ENCODE measurements around the gene GSE1.

DNA sequence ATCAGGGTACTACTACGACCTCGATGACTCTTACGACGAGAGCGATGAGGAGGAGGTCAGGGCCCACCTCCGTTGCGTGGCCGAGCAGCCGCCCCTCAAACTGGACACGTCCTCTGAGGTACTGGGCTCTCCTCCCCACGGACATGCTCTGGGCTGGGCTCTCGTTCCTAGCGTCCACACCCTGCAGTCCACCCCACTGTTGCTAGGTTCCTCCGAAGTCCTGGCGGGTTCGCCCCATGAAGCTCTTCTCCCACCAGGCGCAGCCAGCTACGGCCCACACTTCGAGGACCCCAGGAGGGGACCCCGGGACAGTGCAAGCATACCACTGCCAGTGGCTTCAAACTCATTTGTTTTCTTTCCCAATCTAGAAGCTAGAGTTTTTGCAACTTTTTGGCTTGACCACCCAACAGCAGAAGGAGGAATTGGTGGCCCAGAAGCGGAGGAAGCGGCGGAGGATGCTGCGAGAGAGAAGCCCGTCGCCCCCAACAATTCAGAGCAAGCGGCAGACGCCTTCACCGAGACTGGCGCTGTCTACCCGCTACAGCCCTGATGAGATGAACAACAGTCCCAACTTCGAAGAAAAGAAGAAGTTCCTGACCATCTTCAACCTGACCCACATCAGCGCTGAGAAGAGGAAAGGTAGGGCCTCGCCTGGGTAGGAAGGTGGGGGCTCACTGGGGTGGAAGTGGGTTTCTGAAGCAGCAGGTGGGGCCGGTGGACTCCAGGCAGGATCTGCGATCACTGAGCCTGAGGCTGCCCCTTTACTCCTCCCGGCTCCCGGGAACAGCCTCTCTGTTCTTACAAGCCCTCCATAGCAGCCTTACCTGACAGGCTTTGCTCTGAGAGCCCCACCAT lies 50.1 kb downstream of the GSE1 start:
- TF ChIP-seq POLR2AphosphoS5 (IDR thresholded peaks at IDR 0.05; ENCODE audit: low read depth, low read length): no peak
- TF ChIP-seq, protein P1, sequence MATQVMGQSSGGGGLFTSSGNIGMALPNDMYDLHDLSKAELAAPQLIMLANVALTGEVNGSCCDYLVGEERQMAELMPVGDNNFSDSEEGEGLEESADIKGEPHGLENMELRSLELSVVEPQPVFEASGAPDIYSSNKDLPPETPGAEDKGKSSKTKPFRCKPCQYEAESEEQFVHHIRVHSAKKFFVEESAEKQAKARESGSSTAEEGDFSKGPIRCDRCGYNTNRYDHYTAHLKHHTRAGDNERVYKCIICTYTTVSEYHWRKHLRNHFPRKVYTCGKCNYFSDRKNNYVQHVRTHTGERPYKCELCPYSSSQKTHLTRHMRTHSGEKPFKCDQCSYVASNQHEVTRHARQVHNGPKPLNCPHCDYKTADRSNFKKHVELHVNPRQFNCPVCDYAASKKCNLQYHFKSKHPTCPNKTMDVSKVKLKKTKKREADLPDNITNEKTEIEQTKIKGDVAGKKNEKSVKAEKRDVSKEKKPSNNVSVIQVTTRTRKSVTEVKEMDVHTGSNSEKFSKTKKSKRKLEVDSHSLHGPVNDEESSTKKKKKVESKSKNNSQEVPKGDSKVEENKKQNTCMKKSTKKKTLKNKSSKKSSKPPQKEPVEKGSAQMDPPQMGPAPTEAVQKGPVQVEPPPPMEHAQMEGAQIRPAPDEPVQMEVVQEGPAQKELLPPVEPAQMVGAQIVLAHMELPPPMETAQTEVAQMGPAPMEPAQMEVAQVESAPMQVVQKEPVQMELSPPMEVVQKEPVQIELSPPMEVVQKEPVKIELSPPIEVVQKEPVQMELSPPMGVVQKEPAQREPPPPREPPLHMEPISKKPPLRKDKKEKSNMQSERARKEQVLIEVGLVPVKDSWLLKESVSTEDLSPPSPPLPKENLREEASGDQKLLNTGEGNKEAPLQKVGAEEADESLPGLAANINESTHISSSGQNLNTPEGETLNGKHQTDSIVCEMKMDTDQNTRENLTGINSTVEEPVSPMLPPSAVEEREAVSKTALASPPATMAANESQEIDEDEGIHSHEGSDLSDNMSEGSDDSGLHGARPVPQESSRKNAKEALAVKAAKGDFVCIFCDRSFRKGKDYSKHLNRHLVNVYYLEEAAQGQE (IDR thresholded peaks at IDR 0.05; ENCODE audit: insufficient read depth in 1 of 2, low read depth in 2 of 2, low read length in 1 of 2): no peak
